ENCODE measurements around the gene TRAPPC2L.
A peak's percentile ranks its signal among the peaks of the same experiment; 100 is the strongest.
"Not testable (repeated sequence)": the region's sequence is repeated elsewhere in the genome, so short reads cannot be mapped to it uniquely, and the experiment has no call there.

The TRAPPC2L gene

DNA sequence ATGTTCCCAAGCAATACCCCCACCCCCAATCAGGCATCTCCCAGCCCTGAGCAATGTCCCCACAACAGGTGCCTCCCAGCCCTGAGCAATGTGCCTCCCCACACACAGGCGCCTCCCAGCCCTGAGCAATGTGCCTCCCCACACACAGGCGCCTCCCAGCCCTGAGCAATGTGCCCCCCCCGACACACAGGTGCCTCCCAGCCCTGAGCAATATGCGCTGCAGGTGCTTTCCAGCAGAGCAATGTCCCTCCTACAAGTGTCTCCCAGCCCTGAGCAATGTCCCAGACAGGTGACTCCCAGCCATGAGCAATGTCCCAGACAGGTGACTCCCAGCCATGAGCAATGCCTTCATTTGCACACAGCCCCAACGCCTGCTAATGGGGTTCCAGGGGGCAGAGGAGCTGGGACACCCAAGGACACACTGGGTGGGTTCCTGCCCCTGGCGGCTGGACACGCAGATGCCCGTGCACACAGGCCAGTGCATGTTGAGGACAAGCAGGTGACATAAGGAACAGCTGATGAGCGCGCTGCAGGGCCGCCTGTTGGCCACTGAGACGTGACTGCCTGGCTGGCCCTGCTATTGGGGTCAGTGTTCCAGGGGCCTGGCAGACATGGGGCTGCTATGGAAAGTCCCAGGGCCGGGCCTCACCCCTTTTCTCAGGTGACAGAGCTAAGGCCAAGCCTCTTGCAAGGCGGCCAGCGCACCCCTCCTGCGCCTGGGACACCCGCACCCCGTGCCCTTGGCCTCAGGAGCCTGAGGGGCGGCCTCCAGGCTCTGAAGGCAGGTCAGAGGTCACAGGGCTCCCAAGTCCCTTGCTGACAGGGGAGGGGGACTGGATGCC is 36.4 kb downstream of the TRAPPC2L start:
- DNase-seq = no peak

DNA sequence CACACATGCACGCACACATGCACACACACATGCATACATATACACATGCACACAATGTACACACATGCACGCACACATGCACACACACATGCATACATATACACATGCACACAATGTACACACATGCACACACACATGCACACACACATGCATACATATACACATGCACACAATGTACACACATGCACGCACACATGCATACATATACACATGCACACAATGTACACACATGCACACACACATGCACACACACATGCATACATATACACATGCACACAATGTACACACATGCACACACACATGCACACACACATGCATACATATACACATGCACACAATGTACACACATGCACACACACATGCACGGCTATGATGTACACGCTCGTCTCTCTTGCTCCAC is 37.3 kb downstream of the TRAPPC2L start:
- DNase-seq = not testable (repeated sequence)

DNA sequence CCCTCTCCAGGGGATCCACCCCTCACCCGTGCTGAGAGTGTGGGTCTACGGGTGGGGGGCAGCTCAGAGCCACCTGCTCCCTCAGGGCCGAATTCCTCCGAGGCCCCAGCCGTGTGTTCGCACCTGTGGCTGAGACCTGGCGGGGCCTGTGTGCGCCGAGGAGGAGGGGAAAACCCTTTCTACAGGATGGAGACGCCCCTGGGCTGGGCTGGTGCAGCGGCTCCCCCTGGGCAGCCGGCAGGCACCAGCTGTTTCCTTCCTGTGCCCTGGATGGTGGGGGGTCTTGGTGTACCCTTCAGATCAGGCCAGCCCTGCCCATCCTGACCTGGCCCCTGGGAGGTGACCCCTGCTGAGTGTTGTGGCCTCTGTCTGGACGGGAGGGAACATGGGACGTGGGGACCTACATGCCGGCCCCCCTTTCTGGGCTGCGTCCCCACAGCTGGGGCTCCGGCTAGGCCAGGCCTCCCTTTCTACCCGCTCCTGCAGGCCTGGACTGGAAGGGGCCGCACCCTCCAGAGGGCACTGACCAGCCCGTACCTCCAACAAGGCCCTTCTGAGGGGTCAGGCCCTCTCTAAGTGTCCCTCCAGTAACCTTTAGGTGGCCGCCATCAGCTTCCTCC is 37.9 kb downstream of the TRAPPC2L start:
- no peak for DNase-seq

DNA sequence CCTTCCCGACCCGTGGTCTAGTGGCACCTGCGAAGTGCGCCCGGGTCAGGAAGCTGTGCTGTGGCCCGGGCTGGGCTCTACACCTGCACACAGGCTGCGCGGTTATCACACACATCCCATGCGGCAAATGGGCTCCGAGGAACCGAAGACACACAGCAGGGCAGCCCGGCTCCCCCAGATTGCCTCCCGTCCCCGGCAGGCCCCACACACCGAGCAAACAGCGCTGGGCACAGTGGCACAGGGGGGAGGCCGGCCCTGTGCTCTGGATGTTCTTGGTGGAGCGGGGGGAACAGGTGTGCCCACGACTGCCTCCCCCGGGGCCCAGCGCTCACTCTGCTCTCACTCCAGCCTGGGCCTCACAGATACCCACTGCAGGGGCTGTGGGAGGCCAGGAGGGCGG is 38.4 kb downstream of the TRAPPC2L start:
- no peak for DNase-seq

DNA sequence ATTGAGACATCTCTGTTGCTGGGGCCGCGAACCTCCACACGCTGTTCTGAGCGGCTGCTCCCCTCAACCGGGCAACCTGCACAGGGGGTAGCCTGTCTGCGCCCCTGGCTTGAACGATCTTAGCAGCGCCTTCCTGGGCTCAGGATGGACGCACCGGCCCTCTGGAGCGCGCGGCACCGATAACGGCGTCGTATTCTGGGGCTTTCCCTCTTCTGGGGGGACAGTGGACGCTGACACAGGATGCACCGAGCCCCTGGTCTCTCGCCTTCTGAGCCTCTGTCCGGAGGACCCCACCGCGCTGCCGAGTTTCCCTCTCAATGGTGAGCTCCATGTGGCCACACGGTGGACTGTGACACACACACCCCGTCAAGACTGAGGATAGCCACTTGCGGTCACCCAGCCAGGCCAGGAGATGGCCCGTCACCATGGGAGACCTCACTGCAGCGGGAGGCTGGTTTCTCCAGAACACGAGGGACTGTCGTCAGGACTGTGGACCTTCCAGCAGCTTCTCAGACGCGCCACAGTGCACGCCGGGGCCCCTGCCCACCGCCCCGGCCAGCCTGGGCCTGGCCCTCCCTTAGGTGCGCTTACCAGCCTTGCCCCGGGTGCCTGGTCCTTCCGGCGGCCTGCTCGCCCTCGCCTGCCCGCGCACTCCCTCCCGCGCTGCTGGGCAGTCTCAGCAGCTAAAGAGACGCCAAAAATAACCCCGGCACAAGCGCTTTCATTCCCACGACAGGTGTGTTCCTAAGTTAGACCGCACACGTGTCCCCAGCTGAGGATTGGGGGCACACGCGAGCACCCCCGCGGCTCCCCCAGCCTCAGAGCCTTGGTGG is 39.5 kb downstream of the TRAPPC2L start:
- DNase-seq = no peak

DNA sequence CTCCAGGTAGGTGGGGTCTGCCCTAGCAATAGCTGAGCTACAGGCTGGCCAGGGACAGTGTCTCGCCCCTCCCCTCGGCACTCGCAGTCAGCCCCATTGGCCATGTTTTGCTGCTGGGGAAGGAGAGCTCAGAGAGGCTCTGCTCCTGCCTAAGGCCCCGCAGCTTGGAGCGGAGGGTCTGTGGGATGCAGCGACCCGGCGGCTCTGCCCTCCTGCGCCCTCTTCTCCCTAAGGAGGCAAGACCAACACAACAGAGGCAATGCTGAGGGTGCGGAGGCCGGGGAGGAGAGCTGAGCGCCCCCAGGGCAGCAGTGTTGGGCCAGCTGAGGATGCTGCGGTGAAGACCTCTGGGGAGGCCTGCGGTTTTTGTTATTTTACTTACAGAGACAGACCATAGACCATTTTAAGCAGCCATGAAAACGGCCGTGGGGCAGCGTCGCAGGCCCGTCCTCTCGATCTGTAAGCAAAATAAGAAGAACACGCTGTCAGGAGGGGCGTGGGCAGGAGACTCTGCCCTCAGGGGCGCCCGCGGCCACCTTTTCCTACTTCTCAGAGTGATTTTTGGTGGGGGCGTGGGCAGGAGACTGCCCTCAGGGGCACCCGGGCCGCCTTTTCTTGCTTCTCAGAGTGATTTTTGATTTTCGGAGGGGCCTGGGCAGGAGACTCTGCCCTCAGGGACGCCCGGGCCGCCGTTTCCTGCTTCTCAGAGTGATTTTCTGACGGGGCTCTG is 40.9 kb downstream of the TRAPPC2L start:
- DNase-seq = no peak

DNA sequence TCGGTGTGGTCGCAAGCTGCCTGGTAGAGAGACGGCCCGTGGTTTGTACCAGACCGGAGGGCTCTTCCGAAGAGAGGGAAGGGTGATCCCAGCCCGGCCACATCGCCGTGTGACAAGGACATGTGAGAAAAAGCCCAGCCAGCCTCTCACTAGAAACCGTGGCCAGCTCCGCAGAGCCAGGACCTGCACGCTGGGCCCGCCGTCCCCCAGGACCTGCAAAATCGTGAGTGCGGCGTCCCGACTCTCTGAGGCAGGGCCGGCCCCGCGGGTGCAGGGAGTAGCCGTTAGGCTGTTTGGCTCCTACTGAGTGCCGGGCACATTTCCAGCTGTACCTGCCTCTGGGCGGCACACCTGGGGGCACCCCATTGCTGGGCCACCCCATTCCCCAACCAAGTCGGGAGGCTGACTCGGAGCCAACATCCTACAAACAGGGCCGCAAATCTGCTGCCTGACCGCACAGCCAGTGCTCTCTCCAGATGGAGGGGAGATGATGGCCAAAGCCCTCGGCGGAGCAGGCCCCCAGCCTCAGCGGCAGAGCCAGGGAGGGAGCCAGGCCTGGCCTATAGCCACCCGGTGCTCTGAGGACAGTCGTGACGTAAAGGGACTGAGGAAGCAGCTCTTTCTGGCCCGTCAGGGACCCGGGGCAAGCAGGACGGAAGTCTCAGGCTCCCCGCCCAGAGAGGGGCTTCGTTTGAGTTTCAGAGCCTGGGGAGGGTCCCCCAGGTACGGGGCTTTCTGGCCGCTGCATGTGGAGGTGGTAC is 43.2 kb downstream of the TRAPPC2L start:
- no peak for DNase-seq

DNA sequence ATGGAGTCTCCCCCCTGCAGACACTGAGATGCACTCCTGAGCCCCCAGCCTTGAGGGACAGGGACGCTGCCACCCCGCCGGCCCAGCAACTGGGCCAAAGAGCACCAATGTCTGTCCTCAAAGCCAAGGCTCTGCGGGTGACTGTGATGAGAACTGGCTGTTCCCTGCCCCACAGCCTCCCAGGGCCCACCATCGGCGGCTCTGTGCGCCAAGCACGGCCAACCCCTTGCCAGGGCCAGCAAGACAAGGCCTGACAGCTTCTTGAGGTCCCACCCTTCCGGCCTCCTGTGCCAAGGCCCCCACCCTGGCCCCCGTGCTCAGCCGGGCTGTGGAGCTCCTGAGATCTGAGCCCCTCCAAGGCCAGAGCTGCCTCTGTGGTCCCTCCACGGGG is 43.7 kb downstream of the TRAPPC2L start:
- no peak for DNase-seq

DNA sequence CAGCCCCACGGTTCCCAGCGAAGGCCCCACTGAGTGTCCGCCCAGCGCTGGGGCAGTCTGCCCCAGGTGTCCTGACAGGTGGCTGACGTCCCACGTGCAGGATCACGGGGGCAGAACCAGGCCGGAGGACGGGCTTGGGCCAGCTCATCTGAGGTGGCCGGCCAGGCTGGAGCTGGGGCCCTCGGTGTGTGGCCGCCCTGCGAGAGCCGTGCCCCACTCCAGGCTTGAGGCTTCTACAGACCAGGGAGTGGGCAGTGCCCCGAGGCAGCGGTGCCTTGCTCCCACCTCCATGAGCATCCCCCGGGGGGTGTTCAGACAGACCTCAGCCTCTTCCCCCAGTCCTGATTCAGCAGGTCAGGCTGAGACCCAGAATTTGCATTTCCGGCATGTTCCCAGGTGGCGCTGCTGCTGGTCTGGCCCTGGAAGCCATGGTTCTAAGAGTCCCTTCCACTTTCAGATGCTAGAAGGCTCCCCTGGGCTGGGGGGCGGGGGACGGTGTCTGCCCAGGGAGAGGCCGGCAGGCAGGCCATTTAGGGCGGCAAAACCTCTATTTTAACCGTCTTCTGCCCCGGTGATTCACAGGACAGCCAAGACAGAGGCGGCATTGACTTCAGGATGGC is 44.9 kb downstream of the TRAPPC2L start:
- DNase-seq = no peak

DNA sequence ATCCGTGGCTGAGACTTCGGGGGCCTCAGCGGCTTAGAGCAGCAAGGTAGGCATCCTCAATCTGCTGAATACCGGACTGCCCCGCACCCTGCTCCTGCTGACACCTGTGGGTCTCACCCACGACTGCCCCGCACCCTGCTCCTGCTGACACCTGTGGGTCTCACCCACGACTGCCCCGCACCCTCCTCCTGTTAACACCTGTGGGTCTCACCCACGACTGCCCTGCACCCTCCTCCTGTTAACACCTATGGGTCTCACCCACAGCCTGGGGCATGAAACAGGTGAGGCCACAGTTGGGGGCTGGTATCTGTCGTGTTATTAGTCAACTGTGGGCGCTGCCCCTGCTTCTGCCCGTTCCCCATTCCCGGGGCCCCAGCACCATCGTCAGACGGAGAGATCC is 45.8 kb downstream of the TRAPPC2L start:
- DNase-seq = no peak

DNA sequence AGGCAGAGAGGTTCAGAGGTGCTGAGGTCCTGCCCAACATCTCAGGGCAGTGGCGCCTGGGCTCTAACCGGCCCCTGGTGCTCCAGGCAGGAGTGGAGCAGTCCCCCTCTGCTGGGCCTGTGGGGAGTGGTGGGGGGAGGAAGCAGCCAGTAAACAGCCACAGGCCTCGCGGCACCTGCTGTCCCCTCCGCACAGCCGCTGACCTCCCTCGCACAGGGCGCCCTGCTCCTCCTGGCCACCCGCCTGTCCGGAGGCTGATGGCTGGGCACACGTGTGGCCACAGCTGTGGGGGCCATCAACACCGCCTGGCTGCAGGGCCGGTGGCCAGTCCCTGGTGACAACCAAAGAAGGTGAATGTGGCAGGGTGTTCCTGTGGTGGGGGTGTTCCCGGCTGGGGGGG is 46.3 kb downstream of the TRAPPC2L start:
- no peak for DNase-seq

DNA sequence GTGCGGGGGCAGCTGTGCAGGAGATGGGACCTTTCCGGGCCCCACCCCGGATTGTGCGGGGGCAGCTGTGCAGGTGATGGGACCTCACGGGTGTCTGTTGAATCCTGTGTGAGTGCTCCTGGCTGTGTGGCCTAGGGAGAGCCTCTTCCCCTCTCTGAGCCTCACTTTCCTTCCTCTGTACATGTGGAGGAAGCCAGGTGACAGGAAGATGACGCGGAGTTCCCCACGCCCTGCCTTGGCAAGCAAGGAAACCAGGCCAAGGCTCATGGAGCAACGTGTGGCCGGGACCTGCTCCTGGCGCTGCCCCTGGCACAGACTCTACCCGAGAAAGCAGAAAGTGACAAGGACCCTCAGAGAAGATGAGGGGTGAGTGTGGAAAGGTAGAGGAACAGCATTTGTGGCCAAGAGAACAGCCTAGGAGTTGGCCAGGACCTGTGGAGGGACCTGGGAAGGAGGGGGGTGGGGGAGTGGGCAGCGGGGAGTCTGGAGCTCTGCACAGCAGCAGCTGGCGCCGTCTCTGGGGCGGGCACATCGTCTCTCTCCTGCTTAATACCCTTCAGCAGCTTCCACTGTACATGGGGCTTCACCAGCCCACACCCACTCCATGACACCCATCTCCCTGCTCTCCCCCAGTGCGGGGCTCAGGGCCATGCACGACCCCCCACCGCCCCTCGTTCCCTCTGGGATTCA is 47.9 kb downstream of the TRAPPC2L start:
- DNase-seq = no peak

DNA sequence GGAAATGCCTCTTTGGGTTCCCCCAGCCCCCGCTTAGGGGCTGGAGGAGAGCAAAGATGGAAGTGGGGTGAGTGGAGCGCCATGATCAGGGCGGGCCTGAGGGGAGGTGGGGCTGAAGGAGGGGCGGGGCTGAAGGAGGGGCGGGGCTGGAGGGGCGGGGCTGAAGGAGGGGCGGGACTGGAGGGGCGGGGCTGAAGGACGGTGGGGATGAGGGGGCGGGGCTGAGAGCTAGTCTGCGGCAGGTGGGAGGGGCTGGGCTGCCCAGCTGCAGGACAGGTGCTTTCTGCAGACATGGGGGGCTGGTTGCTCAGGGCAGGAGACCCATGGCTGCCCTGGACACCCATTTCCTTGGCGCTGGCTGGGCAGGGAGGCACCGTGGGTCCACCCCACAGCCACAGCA is 48.6 kb downstream of the TRAPPC2L start:
- DNase-seq = peak; percentile 41

DNA sequence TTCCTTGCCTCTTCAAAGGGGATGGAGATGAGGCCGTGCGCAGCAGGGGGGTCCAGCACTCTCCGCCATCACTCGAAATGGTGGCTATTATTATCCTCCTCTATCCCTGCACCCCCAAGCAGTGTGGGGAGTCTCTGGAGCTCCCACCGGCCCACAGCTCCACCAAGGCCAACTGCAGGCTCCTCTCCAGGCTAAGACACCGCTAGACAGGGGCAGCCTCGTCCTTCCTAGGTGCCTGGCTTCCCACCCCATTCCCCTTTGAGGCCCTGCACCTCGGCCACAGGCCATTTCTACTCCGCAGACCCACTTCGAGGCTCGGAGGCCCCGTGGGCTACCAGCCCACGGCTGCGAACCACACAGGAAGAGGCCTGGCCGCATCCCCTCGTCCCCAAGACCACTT is 49.1 kb downstream of the TRAPPC2L start:
- no peak for DNase-seq

DNA sequence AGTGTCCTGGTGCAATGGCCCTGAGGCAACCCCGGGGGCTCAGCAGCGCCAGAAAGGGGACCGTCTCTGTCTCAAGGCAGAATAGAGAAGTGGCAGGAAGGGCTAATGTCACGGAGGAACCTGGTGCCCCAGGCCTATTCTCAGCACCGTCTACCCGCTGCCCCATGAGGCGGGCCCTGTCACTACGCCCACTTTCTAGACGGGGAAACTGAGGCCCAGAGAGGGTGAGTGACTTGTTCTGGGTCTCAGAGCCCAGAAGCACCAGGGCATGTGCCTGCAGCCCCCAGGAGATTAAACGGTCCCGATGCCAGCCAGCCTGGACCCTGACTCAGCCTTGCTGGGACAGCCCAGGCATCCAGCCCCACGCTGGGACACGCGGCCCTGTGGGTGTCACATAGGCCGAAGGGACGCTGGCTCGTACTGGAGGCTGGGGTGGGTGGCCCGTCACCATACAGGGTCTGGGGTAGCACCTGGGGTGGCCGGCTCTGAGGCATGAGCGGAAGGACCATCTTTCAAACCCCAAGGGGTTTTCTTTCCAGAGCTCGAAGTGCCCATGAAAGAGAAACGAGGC is 49.7 kb downstream of the TRAPPC2L start:
- DNase-seq = no peak

DNA sequence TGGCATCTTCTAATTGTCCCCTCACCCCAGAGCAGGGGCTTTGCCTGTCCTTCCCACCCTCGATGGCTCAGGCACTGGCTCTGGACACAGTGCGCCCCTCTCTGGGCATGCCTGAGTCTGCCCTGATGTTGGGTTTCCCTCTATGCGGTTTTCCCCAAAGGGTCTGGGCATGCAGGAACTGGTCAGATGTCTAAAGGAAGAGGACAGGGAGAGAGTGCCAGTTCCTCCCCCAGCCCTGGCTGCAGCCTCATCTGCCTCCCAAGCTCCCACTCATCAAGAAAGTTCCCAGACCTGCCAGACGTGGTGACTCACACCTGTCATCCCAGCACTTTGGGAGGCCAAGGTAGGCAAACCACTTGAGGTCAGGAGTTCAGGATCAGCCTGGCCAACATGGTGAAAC is 50.8 kb downstream of the TRAPPC2L start:
- no peak for DNase-seq

DNA sequence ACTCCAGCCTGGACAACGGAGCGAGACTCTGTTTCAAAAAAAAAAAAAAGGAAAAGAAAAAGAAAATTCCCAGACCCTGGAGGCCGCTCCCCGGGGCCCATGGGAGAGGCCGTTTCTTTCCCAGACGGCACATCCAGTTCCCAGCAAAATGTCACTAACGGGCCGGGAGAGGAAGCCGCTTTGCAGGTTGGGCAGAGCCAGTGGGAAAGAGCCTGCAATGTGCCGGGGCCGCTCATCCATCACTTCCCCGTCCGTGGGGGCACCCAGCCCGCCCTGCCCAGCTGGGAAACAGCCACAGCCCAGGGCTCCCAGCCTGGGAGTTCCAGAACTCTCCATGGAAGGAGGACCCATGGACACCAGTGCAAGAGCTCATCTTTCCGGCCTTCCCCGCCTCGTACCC is 51.4 kb downstream of the TRAPPC2L start:
- DNase-seq = no peak

DNA sequence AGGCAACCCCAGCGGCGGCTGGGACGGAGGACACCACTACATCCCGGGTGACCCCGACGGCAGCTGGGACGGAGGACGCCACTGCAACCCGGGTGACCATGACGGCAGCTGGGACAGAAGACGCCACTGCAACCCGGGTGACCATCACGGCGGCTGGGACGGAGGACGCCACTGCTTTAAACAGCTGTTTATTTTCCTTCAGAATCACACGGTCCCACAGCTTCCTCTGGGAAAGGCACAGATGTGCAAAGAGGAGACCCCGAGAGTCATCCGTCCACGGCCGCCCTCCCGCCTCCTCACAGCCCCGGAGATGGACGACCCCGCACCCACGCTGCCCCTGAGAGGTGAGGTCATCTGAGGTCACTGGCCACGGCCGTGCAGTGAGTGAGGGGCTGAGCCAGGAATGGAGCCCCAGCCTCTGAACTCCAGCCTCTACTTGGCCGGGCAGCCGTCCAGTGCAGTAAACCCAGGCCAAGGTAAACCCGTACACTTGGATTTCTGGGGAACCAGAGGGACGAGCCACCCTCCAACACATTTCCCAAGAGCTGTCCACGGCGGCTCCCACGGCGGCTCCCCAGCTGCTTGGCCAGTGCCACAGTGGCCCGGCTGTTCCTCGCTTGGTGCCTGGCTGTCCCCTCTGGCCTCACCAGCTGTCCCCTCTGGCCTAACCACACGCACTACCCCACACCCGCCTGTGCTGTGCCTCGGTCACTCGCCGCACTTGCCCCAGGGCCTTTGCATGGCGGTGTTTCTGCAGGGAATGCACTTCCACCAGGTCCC is 52.7 kb downstream of the TRAPPC2L start:
- no peak for DNase-seq

DNA sequence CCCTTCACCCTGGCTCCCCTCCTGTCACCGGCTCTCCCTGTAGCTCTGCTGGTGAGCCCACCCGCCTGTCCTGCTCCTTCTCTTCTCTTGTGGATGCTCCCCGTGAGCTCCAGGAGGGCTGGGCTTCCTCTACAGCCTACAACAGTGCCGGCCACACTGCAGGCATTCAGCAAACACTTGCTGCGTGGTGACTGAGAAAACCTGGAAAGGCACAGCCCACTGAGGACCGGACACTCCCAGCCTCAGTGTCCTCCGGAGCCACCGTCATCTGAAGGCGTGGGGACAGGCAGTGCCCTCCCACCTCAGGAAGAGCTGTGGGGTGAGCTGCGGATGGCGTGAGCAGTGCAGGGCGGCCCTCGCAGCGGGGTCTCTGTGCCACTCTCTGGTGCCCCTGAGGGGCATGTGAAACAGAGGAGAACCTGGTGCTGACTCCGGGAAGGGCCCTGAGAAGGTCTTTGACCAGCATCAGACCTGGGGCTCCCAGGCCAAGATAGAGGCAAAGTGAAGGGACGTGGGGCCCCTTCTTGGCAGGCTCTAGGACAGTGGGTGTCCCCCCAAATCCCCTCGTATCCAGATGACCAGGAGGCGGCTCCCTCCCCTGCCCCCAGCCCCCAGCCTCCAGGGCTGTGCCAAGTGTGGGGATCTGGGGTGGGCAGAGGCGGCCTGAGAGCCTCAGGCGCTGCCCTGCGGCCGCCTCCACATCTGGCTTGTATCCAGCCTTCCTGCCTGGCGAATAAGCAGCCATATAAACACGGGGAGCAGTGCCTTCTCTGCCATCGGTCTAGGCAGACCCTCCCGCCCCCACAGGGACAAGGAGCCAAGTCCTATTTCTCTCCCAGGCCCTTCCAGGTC is 53.6 kb downstream of the TRAPPC2L start:
- no peak for DNase-seq

Measured in stimulated activated CD4-positive, alpha-beta T cell treated with anti-CD3 and anti-CD28 coated beads, Interleukin-15, amount 100 ng/mL, for 24 hours (primary cell).